ENCODE data around the gene PUM2.

- no peak for TF ChIP-seq ZNF274 (IDR thresholded peaks at IDR 0.05; ENCODE audit: low read depth, low read length)
- no peak for TF ChIP-seq SUZ12 (IDR thresholded peaks at IDR 0.05; ENCODE audit: extremely low read depth, insufficient read depth, insufficient read length)
These were observed 2.8 kb upstream of the PUM2 start for GRCh38 chr2:20353241-20353992.
